ENCODE measurements around the gene MZB1. TPM values are rescaled to one million over a fixed set of nuclear protein-coding genes. Genes with fewer than 3 reads are reported as not detected.
A peak's percentile ranks its signal among the peaks of the same experiment; 100 is the strongest.

The MZB1 gene
- total RNA-seq, 6 donors from 2014 or later: 1.5 to 30.7 (median 15.5) TPM

- H3K4me3 ChIP-seq: peak overlapping the region in 3 of 4 donors; percentile 71 to 89 (median 88)
- peaks cover 27 to 38% (median 33%) of the 10 kb centered on the region in 4 donors for H3K4me1 ChIP-seq
Measured at GRCh38 chr5:139341187-139341688, 48.5 kb downstream of the MZB1 start.

DNA sequence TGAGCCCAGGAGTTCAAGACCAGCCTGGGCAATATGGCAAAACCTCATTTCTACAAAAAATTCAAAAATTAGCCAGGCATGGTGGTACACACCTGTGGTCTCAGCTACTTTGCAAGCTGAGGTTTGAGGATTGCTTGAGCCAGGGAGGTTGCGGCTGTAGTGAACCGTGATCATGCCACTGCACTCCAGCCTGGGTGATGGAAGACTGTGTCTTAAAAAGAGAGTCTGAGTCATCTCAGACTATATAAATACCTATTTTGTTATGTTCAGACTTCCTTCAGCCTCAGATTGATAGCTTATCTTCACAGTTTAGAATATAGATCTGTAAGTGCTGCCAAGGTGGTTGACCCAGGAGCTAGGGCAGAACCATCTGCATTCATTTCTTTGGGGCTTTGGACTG lies 49.7 kb downstream of the MZB1 start:
- no peaks in the 10 kb centered on the region for H3K36me3 ChIP-seq
- no peak overlapping the region for H3K4me3 ChIP-seq
- DNase-seq (no peak), ATAC-seq (ENCODE audit: low FRiP score in 2 of 2) (no peak)
- no peaks in the 10 kb centered on the region for H3K27me3 ChIP-seq
- TF ChIP-seq POLR2AphosphoS5 (IDR thresholded peaks at IDR 0.05) (no peak), EP300 (IDR thresholded peaks at IDR 0.05) (no peak), POLR2A (IDR thresholded peaks at IDR 0.05) (no peak)
- TF ChIP-seq, protein P1, sequence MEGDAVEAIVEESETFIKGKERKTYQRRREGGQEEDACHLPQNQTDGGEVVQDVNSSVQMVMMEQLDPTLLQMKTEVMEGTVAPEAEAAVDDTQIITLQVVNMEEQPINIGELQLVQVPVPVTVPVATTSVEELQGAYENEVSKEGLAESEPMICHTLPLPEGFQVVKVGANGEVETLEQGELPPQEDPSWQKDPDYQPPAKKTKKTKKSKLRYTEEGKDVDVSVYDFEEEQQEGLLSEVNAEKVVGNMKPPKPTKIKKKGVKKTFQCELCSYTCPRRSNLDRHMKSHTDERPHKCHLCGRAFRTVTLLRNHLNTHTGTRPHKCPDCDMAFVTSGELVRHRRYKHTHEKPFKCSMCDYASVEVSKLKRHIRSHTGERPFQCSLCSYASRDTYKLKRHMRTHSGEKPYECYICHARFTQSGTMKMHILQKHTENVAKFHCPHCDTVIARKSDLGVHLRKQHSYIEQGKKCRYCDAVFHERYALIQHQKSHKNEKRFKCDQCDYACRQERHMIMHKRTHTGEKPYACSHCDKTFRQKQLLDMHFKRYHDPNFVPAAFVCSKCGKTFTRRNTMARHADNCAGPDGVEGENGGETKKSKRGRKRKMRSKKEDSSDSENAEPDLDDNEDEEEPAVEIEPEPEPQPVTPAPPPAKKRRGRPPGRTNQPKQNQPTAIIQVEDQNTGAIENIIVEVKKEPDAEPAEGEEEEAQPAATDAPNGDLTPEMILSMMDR (IDR thresholded peaks at IDR 0.05): no peak
- no peak overlapping the region for H3K27ac ChIP-seq
- 84 to 86% methylated on average over 2 of the region's 2 CpGs for WGBS, 2 donors
- peaks cover 27 to 34% (median 31%) of the 10 kb centered on the region in 4 donors for H3K4me1 ChIP-seq
- no peaks in the 10 kb centered on the region for H3K9me3 ChIP-seq

More at GRCh38 chr5:139341187-139341688, 48.5 kb downstream of the MZB1 start:
- Histone ChIP-seq H3K27me3 (no peaks in the 10 kb centered on the region), H3K27ac (peak overlapping the region in 3 of 4 donors; percentile 98), H3K36me3 (peaks cover 0 to 3% (median 0%) of the 10 kb centered on the region in 4 donors), H3K9me3 (no peaks in the 10 kb centered on the region)
- WGBS, 2 donors: 2% methylated on average over 10 to 17 of the region's 17 CpGs
- DNase-seq (no peak), ATAC-seq (ENCODE audit: low FRiP score in 2 of 2) (no peak)
- TF ChIP-seq EP300 (IDR thresholded peaks at IDR 0.05): no peak
- no peak for TF ChIP-seq POLR2AphosphoS5 (IDR thresholded peaks at IDR 0.05)
- TF ChIP-seq POLR2A (IDR thresholded peaks at IDR 0.05): no peak
- TF ChIP-seq, protein P1 (IDR thresholded peaks at IDR 0.05): no peak

Other genes with a start within 250 kb of the MZB1 start
- gene SIL1, start 191.5 kb downstream of the MZB1 start, total RNA-seq: 10 to 100 TPM; 30.2 to 83.8 (median 51.2) TPM
- gene MATR3, start 96.2 kb downstream of the MZB1 start, total RNA-seq: 100 to 1,000 TPM; 125 to 264 (median 158) TPM
- 100 to 1,000 TPM in 1 of 6 donors, 10 to 100 TPM in 5; 36.7 to 103 (median 67.8) TPM for gene PAIP2, start 48.1 kb downstream of the MZB1 start, total RNA-seq
- 10 to 100 TPM in 1 of 6 donors, 1 to 10 TPM in 4, not detected in 1; 1.1 to 20.1 (median 1.8) TPM for gene SLC23A1, start 6.6 kb downstream of the MZB1 start, total RNA-seq
- 1 to 10 TPM in 2 of 6 donors, under 1 TPM in 4; 0.33 to 2.1 (median 0.95) TPM for gene PROB1, start 5.2 kb upstream of the MZB1 start, total RNA-seq
- 1 to 10 TPM in 5 of 6 donors, not detected in 1; 2.9 to 6.3 (median 4.8) TPM for gene SPATA24, start 14.2 kb upstream of the MZB1 start, total RNA-seq
- gene DNAJC18, start 49.6 kb upstream of the MZB1 start, total RNA-seq: 10 to 100 TPM in 1 of 6 donors, 1 to 10 TPM in 5; 1.0 to 11.6 (median 6.3) TPM
- 10 to 100 TPM in 5 of 6 donors, 1 to 10 TPM in 1; 8.4 to 62.5 (median 24.1) TPM for gene ECSCR, start 72.8 kb upstream of the MZB1 start, total RNA-seq
- gene SMIM33, start 81.1 kb upstream of the MZB1 start, total RNA-seq: not detected
- gene STING1, start 92.8 kb upstream of the MZB1 start, total RNA-seq: 100 to 1,000 TPM in 5 of 6 donors, 10 to 100 TPM in 1; 70.3 to 141 (median 107) TPM
- gene UBE2D2, start 171.4 kb upstream of the MZB1 start, total RNA-seq: 100 to 1,000 TPM in 1 of 6 donors, 10 to 100 TPM in 5; 61.8 to 106 (median 86.7) TPM